ENCODE results near the gene TREM1. TPM values are rescaled to one million over a fixed set of nuclear protein-coding genes. Genes with fewer than 3 reads are reported as not detected.
"Not testable (repeated sequence)": the region's sequence is repeated elsewhere in the genome, so short reads cannot be mapped to it uniquely, and the experiment has no call there.

Gene TREM1
- total RNA-seq, 2 experiments from 2014 or later, result 0.62 to 0.86 TPM

- no peaks in the 10 kb centered on the region for H3K27me3 Mint-ChIP-seq
- no peak overlapping the region for H3K4me3 Mint-ChIP-seq
- no peak for DNase-seq
- no peaks in the 10 kb centered on the region for H3K36me3 Mint-ChIP-seq (ENCODE audit: low read depth)
- ChIA-PET CTCF (interaction anchor here (1.0 kb wide), 1 partner anchor 54 kb away, joined by 3 read pairs; no protein-coding TSS in a partner anchor), POLR2A (no interaction called here)
- no peak overlapping the region for H3K27ac Mint-ChIP-seq
- peaks cover 5% of the 10 kb centered on the region for H3K4me1 Mint-ChIP-seq
- intact Hi-C loops (cut with DNase I, micrococcal nuclease), result no loop called here
- ATAC-seq, result no peak
- peaks cover 4% of the 10 kb centered on the region for H3K9me3 Mint-ChIP-seq (ENCODE audit: low read depth)
These were observed 30.1 kb downstream of the TREM1 start for GRCh38 chr6:41256383-41256782.

DNA sequence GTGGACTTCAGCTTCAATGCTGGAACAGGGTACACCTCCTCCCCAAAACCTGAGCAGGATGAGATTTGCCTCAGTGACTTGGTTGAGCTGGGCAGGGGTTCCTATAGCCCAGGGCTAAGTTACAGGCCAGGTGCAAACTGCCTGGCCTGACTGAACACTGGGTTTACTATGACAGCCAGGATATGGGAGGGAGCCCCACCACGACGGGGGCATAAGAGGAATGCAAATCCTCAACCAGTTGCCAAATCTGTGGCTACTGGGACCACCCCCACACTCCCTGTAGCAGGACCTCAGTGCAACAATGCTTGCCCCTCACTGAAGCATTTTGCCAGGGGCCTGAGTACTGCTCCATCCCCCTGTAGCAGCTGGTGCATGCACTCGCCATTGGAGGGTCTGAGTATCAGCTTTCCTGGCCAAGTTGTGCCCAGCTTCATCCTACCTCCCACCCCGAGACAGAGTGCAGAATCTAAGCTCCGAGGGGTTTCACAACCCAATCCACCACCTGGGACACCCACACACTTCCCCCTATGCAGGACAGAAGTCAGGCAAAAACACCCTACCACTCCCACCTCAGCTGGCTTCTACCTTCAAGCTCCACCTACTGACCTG is 30.7 kb downstream of the TREM1 start:
- Mint-ChIP-seq H3K4me1 (peaks cover 5% of the 10 kb centered on the region), H3K27me3 (no peaks in the 10 kb centered on the region), H3K9me3 (ENCODE audit: low read depth) (no peaks in the 10 kb centered on the region), H3K36me3 (ENCODE audit: low read depth) (no peaks in the 10 kb centered on the region), H3K27ac (no peak overlapping the region), H3K4me3 (no peak overlapping the region)
- ChIA-PET POLR2A (no interaction called here), CTCF (interaction anchor here (0.6 to 1.0 kb wide), 2 partner anchors 21 to 53 kb away, joined by 3 read pairs; no protein-coding TSS in a partner anchor)
- ATAC-seq, result no peak
- DNase-seq, result no peak
- intact Hi-C loops (cut with DNase I, micrococcal nuclease), result no loop called here

DNA sequence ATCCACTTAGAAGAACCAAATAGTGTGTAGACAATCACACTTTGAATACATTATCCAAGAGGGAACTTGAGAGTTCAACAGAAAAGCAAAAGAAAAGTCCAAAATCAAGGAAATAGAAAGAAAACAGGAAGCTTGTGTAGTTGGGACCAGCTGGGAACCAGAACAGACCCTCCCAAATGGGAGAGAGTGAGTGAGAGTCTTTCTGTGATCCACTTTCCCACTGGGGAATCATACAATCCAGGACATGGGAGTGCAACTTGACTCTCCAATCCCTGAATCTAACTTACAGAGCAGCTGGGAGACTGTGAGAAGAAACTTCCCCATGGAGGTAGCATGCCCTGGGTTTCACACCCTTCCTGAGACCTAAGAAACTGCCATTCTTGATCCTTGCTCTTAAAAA is 31.4 kb downstream of the TREM1 start:
- no peaks in the 10 kb centered on the region for H3K9me3 Mint-ChIP-seq (ENCODE audit: low read depth)
- POLR2A ChIA-PET, result no interaction called here
- peaks cover 5% of the 10 kb centered on the region for H3K4me1 Mint-ChIP-seq
- H3K36me3 Mint-ChIP-seq (ENCODE audit: low read depth), result no peaks in the 10 kb centered on the region
- H3K27ac Mint-ChIP-seq, result no peak overlapping the region
- no peak overlapping the region for H3K4me3 Mint-ChIP-seq
- ATAC-seq (no peak), DNase-seq (no peak)
- CTCF ChIA-PET, result interaction anchor here (0.8 to 2.2 kb wide), 2 partner anchors 67 to 73 kb away, joined by 3 to 9 read pairs; no protein-coding TSS in a partner anchor
- H3K27me3 Mint-ChIP-seq, result no peaks in the 10 kb centered on the region
- intact Hi-C loops (cut with DNase I, micrococcal nuclease), result no loop called here

DNA sequence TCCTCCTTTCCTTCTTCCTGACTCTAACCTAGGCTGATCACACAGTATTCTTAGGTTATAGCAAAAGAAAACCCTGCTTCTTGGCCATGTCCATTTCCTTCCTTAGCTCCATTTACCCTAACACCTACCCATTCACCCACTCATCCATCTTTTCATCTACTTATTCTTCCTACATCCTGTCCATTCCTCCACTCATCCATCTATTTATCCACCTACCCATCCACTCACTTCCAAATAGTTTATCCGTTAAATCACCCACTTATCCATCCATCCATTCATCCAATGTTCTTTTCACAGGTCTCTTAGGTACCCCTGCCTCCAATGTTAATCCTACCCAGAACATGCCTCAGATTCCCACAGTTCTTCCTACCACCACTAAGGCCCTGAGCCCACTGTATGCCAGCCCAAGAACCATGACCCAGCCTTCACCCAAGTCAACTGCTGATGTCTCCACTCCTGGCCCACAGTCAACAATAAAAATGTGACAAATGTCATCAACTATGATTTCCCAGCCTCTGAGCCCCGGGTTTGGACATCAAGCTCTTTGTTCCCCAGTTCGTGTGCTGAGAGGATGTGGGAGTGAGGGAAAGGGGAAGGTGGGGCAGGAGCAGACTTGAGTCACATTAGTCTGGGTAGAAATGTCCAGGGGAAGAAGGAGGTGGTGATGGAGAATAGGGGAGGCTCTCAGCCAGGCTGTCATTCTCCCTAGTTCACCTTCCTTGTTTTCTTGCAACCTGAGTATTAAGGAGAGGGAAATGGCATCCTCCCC is 33.9 kb downstream of the TREM1 start:
- ATAC-seq, result no peak
- H3K27me3 Mint-ChIP-seq, result no peaks in the 10 kb centered on the region
- H3K9me3 Mint-ChIP-seq (ENCODE audit: low read depth), result no peaks in the 10 kb centered on the region
- intact Hi-C loops (cut with DNase I, micrococcal nuclease), result no loop called here
- H3K4me1 Mint-ChIP-seq, result peaks cover 13% of the 10 kb centered on the region
- H3K36me3 Mint-ChIP-seq (ENCODE audit: low read depth), result no peaks in the 10 kb centered on the region
- ChIA-PET CTCF (interaction anchor here (1.0 to 2.2 kb wide), 2 partner anchors 15 to 70 kb away, joined by 3 to 9 read pairs; no protein-coding TSS in a partner anchor), POLR2A (no interaction called here)
- no peak for DNase-seq
- no peak overlapping the region for H3K27ac Mint-ChIP-seq
- no peak overlapping the region for H3K4me3 Mint-ChIP-seq

DNA sequence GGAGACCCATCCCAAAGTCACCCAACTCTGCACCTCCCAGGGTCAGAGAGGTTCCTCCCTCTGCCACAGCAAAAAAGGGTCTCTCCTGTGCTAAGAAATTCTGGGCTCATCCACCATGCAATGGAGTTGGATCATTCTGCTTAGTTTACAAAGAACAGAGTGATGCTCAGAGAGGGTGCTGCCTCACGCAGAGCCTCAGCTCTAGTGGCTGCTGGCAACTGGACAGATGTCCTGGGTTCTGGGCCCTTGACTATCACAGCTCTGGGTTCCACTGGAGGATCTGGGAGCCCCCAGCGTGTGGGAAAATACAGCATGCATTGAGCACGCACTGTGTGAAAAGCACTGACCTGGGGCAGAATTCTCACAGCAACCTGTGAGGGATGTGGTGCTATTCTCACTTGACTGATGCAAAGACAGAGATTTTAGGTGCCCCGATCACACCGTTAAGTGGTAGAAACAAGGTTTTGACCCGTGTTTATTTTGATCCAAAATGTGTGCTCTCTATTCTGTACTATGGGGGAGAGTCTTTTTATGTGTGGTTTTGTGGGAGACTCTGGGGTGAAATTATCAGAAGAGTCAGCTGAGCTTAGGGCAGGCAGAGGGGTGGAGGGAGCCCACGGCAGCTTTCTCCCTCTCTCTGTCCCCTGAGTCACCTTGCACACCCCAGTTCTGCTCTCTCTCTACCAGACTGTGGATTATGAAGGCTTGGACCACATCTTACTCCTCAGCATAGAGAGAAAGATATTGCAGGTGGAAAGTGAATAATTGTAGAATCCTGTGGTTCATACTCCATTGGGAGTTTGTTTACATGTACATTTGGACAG is 38.4 kb downstream of the TREM1 start:
- H3K4me1 Mint-ChIP-seq, result peaks cover 15% of the 10 kb centered on the region
- DNase-seq, result no peak
- ChIA-PET POLR2A (no interaction called here), CTCF (interaction anchor here (0.6 kb wide), 2 partner anchors 24 to 130 kb away, joined by 3 to 4 read pairs; no protein-coding TSS in a partner anchor)
- intact Hi-C loops (cut with DNase I, micrococcal nuclease), result no loop called here
- no peak for ATAC-seq
- H3K36me3 Mint-ChIP-seq (ENCODE audit: low read depth), result no peaks in the 10 kb centered on the region
- no peaks in the 10 kb centered on the region for H3K27me3 Mint-ChIP-seq
- no peaks in the 10 kb centered on the region for H3K9me3 Mint-ChIP-seq (ENCODE audit: low read depth)
- no peak overlapping the region for H3K4me3 Mint-ChIP-seq
- H3K27ac Mint-ChIP-seq, result no peak overlapping the region

- ATAC-seq, result no peak
- intact Hi-C loops (cut with DNase I, micrococcal nuclease), result no loop called here
- POLR2A ChIA-PET, result no interaction called here
- no peaks in the 10 kb centered on the region for H3K36me3 Mint-ChIP-seq (ENCODE audit: low read depth)
- no peaks in the 10 kb centered on the region for H3K9me3 Mint-ChIP-seq (ENCODE audit: low read depth)
- H3K27me3 Mint-ChIP-seq, result no peaks in the 10 kb centered on the region
- no peak overlapping the region for H3K4me3 Mint-ChIP-seq
- H3K27ac Mint-ChIP-seq, result no peak overlapping the region
- CTCF ChIA-PET, result no interaction called here
- DNase-seq, result no peak
- H3K4me1 Mint-ChIP-seq, result peaks cover 15% of the 10 kb centered on the region
These were observed 39.1 kb downstream of the TREM1 start for GRCh38 chr6:41247288-41247865.

DNA sequence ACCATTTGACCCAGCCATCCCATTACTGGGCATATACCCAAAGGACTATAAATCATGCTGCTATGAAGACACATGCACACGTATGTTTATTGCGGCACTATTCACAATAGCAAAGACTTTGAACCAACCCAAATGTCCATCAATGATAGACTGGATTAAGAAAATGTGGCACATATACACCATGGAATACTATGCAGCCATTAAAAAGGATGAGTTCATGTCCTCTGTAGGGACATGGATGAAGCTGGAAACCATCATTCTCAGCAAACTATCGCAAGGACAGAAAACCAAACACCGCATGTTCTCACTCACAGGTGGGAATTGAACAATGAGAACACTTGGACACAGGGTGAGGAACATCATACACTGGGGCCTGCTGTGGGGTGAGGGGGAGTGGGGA is 40.0 kb downstream of the TREM1 start:
- POLR2A ChIA-PET; ATAC-seq; H3K27ac Mint-ChIP-seq; H3K27me3 Mint-ChIP-seq; H3K4me3 Mint-ChIP-seq; DNase-seq; H3K36me3 Mint-ChIP-seq (ENCODE audit: low read depth); CTCF ChIA-PET; H3K9me3 Mint-ChIP-seq (ENCODE audit: low read depth); intact Hi-C loops (cut with DNase I, micrococcal nuclease): not testable (repeated sequence)
- H3K4me1 Mint-ChIP-seq, result peaks cover 15% of the 10 kb centered on the region

GRCh38 chr6:41239467-41240159 is 46.9 kb downstream of the TREM1 start:
- Mint-ChIP-seq H3K4me1 (no peaks in the 10 kb centered on the region), H3K36me3 (ENCODE audit: low read depth) (no peaks in the 10 kb centered on the region), H3K4me3 (no peak overlapping the region), H3K27me3 (peaks cover 8% of the 10 kb centered on the region), H3K9me3 (ENCODE audit: low read depth) (no peaks in the 10 kb centered on the region), H3K27ac (no peak overlapping the region)
- intact Hi-C loops (cut with DNase I, micrococcal nuclease), result no loop called here
- CTCF ChIA-PET, result no interaction called here
- DNase-seq (no peak), ATAC-seq (no peak)
- POLR2A ChIA-PET, result no interaction called here

GRCh38 chr6:41237128-41237527 is 49.4 kb downstream of the TREM1 start:
- H3K4me1 Mint-ChIP-seq, result no peaks in the 10 kb centered on the region
- H3K4me3 Mint-ChIP-seq, result no peak overlapping the region
- H3K36me3 Mint-ChIP-seq (ENCODE audit: low read depth), result no peaks in the 10 kb centered on the region
- ChIA-PET CTCF (no interaction called here), POLR2A (no interaction called here)
- intact Hi-C loops (cut with DNase I, micrococcal nuclease), result no loop called here
- no peaks in the 10 kb centered on the region for H3K9me3 Mint-ChIP-seq (ENCODE audit: low read depth)
- ATAC-seq (no peak), DNase-seq (no peak)
- no peak overlapping the region for H3K27ac Mint-ChIP-seq
- H3K27me3 Mint-ChIP-seq, result peaks cover 8% of the 10 kb centered on the region

GRCh38 chr6:41236276-41236675 is 50.2 kb downstream of the TREM1 start:
- no peaks in the 10 kb centered on the region for H3K4me1 Mint-ChIP-seq
- no peaks in the 10 kb centered on the region for H3K36me3 Mint-ChIP-seq (ENCODE audit: low read depth)
- no peak for ATAC-seq
- H3K27ac Mint-ChIP-seq, result no peak overlapping the region
- peaks cover 8% of the 10 kb centered on the region for H3K27me3 Mint-ChIP-seq
- H3K9me3 Mint-ChIP-seq (ENCODE audit: low read depth), result no peaks in the 10 kb centered on the region
- DNase-seq, result no peak
- no peak overlapping the region for H3K4me3 Mint-ChIP-seq
- ChIA-PET POLR2A (no interaction called here), CTCF (interaction anchor here (1.1 kb wide), 1 partner anchor 84 kb away, joined by 3 read pairs; no protein-coding TSS in a partner anchor)
- intact Hi-C loops (cut with DNase I, micrococcal nuclease), result no loop called here

- Mint-ChIP-seq H3K27me3 (no peaks in the 10 kb centered on the region), H3K4me3 (no peak overlapping the region), H3K36me3 (ENCODE audit: low read depth) (no peaks in the 10 kb centered on the region), H3K9me3 (ENCODE audit: low read depth) (no peaks in the 10 kb centered on the region), H3K27ac (no peak overlapping the region), H3K4me1 (no peaks in the 10 kb centered on the region)
- ATAC-seq, result no peak
- DNase-seq, result no peak
- POLR2A ChIA-PET, result no interaction called here
- intact Hi-C loops (cut with DNase I, micrococcal nuclease), result no loop called here
- CTCF ChIA-PET, result interaction anchor here (0.8 to 1.2 kb wide), 3 partner anchors 12 to 168 kb away, joined by 3 read pairs; no protein-coding TSS in a partner anchor
These were observed 53.8 kb downstream of the TREM1 start for GRCh38 chr6:41232667-41233066.

All from activated CD4-positive, alpha-beta T cell treated with anti-CD3 and anti-CD28 coated beads for 36 hours (primary cell).